Kidney (tissue), 14 donors: ENCODE measurements around the gene PRKD1. TPM values are rescaled to one million over a fixed set of nuclear protein-coding genes. Genes with fewer than 3 reads are reported as not detected.

Source experiments
- DNase-seq, 5 donors: peaks; one replicate each; pipeline ENCODE4 v3.0.0-alpha.2; 2013 to 2020
- FAIRE-seq: peaks from 2 replicates; lab custom pipeline; 2012; peaks lifted over from hg19 to GRCh38; lab: Jason Lieb, UNC
- H3K27ac ChIP-seq, 2 donors: one replicate each; pipeline ENCODE4 v1.7.0; 2013; ENCODE audit warnings: low read depth in 2 of 2, low read length in 2 of 2, inconsistent platforms in 1 of 2
- H3K27me3 ChIP-seq: one replicate; pipeline ENCODE4 v1.7.1; 2013; ENCODE audit warnings: low read length, inconsistent platforms; ENCODE audit not compliant: control insufficient read depth, insufficient read depth
- H3K36me3 ChIP-seq, 3 donors: one replicate each; pipeline versions ENCODE4 v1.7.0 to v1.7.1; 2013; ENCODE audit warnings: low read length in 3 of 3, control low read depth in 1 of 3, inconsistent platforms in 1 of 3; ENCODE audit not compliant: insufficient read depth in 3 of 3, control insufficient read depth in 2 of 3
- H3K4me1 ChIP-seq, 3 donors: one replicate each; pipeline versions ENCODE4 v1.7.0 to v1.7.1; 2013; ENCODE audit warnings: low read length in 3 of 3, inconsistent platforms in 1 of 3, low read depth in 1 of 3; ENCODE audit not compliant: control insufficient read depth in 2 of 3, insufficient read depth in 2 of 3
- H3K4me3 ChIP-seq, 3 donors: one replicate each; pipeline versions ENCODE4 v1.7.0 to v1.8.1; 2013; ENCODE audit warnings: low read length in 3 of 3, control low read depth in 1 of 3, inconsistent platforms in 1 of 3
- H3K9ac ChIP-seq, 3 donors: one replicate each; pipeline versions ENCODE4 v1.7.0 to v1.7.1; 2013; ENCODE audit warnings: low read length in 3 of 3, control low read depth in 1 of 3, inconsistent platforms in 1 of 3
- H3K9me3 ChIP-seq, 3 donors: one replicate each; pipeline versions ENCODE4 v1.7.0 to v1.7.1; 2013; ENCODE audit warnings: low read length in 3 of 3, control low read depth in 1 of 3, inconsistent platforms in 1 of 3; ENCODE audit not compliant: control insufficient read depth in 2 of 3, insufficient read depth in 1 of 3
- intact Hi-C: fragments of 100-400 bp; cut with DNase I; formaldehyde crosslinking; loops from one replicate; pipeline ENCODE4 v1.11.1; 2022
- polyA plus RNA-seq: library from polyadenylated mRNA; stranded (reverse); fragments of 350-450 nt; fragmentation: Illumina TruSeq; extraction: RNeasy Lipid Tissue Mini Kit (QIAGEN cat#74804); gene quantifications from one replicate; pipeline ENCODE4 v1.2.3, GENCODE V29; 2014; ENCODE audit warnings: low read depth, low replicate concordance; ENCODE audit not compliant: insufficient read depth
- total RNA-seq: library from RNA; stranded (reverse); fragmentation: NEBNext Ultra II Directional; extraction: Animal tissue kit (Norgen Biotek cat#: 25700); gene quantifications from one replicate; pipeline ENCODE4 v1.2.1, GENCODE V29; 2021
- TF ChIP-seq, protein P1 (sequence below): IDR thresholded peaks from 3 replicates; pipeline ENCODE4 v1.5.1; 2012; ENCODE audit warnings: mild to moderate bottlenecking, moderate library complexity, borderline replicate concordance; ENCODE audit not compliant: insufficient read depth; ENCODE audit errors: extremely low read depth
- donor health status: control.
- donor health status: control.
- donor health status: control.
- donor health status: control.
- donor health status: control.
- donor health status: DM: yes; HTN: yes; CAD: no.
- donor health status: Normal renal cell carcinoma (clear cell type).

The PRKD1 gene
- total and polyA plus RNA-seq, 2 donors from 2014 or later = 14.0 to 45.1 TPM

DNA sequence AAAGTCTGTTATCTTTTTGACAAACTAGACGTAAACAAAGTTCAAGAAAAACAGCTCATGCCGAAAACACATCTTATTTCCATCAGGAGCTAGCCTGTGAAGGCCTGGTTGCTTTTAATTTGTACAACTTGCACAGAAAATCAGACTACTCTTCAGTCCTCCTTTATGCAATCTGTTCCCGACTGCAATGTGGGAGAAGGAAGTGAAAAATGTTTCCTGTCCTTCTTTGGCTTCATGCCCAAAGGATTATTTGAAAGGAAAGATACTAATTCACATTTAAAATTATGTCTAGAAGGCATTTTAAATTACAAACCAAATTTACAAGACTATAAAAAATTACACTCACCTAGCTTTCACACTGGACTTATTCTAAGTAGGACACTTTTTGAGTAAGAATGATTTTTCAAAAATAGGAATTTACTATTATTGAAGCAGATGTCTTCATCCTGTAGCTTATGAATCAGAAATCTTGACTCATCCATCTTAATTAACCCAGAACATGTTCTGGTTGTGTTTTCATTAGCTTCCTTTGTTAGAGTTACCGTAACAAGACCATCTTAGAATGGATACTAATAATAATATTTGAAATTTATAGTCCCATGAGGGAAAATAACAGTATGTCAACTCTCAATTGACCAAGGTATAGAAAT is 272.6 kb downstream of the PRKD1 start:
- H3K27ac ChIP-seq = no peak overlapping the region

DNA sequence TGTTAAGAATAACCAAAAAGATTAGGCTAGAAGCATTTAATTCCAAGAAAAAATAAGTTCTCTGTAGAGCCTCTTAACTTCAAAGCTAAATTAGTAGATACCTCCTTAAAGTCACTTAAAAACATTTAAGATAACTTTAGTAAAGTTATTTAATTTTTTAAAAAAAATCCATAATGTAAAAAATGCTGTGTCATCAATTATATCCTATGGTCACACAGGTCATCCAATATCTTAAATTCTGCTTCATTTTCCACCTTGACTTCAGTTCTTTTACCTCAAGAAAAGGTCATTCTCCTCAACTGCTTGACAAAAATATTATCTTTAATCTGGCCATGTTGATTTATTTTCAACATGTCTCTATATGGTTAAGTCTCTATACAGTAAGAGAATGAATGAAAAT is 274.3 kb downstream of the PRKD1 start:
- DNase-seq (no peak), FAIRE-seq (no peak)
- Histone ChIP-seq H3K4me1 (peaks cover 0 to 8% (median 0%) of the 10 kb centered on the region in 3 donors), H3K4me3 (no peak overlapping the region), H3K27ac (no peak overlapping the region), H3K9ac (no peak overlapping the region), H3K36me3 (no peaks in the 10 kb centered on the region), H3K9me3 (no peaks in the 10 kb centered on the region), H3K27me3 (no peaks in the 10 kb centered on the region)
- TF ChIP-seq, protein P1, sequence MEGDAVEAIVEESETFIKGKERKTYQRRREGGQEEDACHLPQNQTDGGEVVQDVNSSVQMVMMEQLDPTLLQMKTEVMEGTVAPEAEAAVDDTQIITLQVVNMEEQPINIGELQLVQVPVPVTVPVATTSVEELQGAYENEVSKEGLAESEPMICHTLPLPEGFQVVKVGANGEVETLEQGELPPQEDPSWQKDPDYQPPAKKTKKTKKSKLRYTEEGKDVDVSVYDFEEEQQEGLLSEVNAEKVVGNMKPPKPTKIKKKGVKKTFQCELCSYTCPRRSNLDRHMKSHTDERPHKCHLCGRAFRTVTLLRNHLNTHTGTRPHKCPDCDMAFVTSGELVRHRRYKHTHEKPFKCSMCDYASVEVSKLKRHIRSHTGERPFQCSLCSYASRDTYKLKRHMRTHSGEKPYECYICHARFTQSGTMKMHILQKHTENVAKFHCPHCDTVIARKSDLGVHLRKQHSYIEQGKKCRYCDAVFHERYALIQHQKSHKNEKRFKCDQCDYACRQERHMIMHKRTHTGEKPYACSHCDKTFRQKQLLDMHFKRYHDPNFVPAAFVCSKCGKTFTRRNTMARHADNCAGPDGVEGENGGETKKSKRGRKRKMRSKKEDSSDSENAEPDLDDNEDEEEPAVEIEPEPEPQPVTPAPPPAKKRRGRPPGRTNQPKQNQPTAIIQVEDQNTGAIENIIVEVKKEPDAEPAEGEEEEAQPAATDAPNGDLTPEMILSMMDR = no peak
- intact Hi-C loops = no loop called here

More for the DNA sequence above, 272.6 kb downstream of the PRKD1 start:
- Histone ChIP-seq H3K9ac (no peak overlapping the region), H3K36me3 (no peaks in the 10 kb centered on the region), H3K27me3 (no peaks in the 10 kb centered on the region), H3K4me1 (peaks cover 0 to 8% (median 0%) of the 10 kb centered on the region in 3 donors), H3K9me3 (no peaks in the 10 kb centered on the region), H3K4me3 (no peak overlapping the region)
- TF ChIP-seq, protein P1 = no peak
- intact Hi-C loops = no loop called here
- DNase-seq (peak in 2 of 5 donors; percentile 12 to 15), FAIRE-seq (peak; percentile 13)

DNA sequence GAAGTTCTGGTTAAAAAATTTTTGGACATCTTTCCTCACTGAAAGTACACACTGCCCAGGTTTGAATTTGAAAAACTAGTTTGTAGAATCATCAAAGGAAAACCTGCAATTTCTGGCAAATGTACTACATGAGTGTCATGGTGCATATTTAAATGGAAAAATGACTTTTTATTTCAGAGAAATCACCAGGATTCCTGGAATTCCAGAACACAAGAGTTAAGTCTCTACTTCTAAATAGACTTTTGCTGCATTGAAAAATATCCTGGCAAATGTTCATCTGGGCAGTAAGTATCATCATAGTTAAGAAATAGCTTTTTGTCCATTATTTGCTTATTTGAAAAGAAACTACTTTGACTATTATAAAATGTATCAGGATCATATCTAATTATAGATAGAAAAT is 275.1 kb downstream of the PRKD1 start:
- H3K27ac ChIP-seq = no peak overlapping the region
- FAIRE-seq (no peak), DNase-seq (no peak)
- H3K36me3 ChIP-seq = no peaks in the 10 kb centered on the region
- intact Hi-C loops = no loop called here
- no peaks in the 10 kb centered on the region for H3K27me3 ChIP-seq
- H3K4me1 ChIP-seq = peaks cover 0 to 8% (median 0%) of the 10 kb centered on the region in 3 donors
- H3K4me3 ChIP-seq = no peak overlapping the region
- peaks cover 0 to 7% (median 0%) of the 10 kb centered on the region in 3 donors for H3K9me3 ChIP-seq
- no peak overlapping the region for H3K9ac ChIP-seq
- TF ChIP-seq, protein P1 = no peak
